Left renal pelvis (tissue), 4 donors: Measurements from ENCODE around the gene PLD3. TPM values are rescaled to one million over a fixed set of nuclear protein-coding genes. Genes with fewer than 3 reads are reported as not detected.
A peak's percentile ranks its signal among the peaks of the same experiment; 100 is the strongest.
"Not testable (repeated sequence)": the region's sequence is repeated elsewhere in the genome, so short reads cannot be mapped to it uniquely, and the experiment has no call there.

Source experiments
- DNase-seq, 4 donors: peaks; one replicate each; pipeline ENCODE4 v3.0.0-alpha.2; 2013; ENCODE audit warnings: low read depth in 4 of 4, low spot score in 3 of 4
- polyA plus RNA-seq, 4 donors: library from polyadenylated mRNA; unstranded; fragments of 120-200 nt; gene quantifications; one replicate each; pipeline ENCODE4 v1.2.1, GENCODE V29; 2013; ENCODE audit not compliant: insufficient read length in 4 of 4

Gene PLD3
- polyA plus RNA-seq, 4 donors = 239 to 328 (median 258) TPM

- no peak for DNase-seq
Observed at GRCh38 chr19:40362160-40362559, 13.7 kb downstream of the PLD3 start.

GRCh38 chr19:40363069-40363468 lies 14.6 kb downstream of the PLD3 start:
- DNase-seq = no peak

- no peak for DNase-seq
Observed at GRCh38 chr19:40365010-40365409, 16.5 kb downstream of the PLD3 start.

DNA sequence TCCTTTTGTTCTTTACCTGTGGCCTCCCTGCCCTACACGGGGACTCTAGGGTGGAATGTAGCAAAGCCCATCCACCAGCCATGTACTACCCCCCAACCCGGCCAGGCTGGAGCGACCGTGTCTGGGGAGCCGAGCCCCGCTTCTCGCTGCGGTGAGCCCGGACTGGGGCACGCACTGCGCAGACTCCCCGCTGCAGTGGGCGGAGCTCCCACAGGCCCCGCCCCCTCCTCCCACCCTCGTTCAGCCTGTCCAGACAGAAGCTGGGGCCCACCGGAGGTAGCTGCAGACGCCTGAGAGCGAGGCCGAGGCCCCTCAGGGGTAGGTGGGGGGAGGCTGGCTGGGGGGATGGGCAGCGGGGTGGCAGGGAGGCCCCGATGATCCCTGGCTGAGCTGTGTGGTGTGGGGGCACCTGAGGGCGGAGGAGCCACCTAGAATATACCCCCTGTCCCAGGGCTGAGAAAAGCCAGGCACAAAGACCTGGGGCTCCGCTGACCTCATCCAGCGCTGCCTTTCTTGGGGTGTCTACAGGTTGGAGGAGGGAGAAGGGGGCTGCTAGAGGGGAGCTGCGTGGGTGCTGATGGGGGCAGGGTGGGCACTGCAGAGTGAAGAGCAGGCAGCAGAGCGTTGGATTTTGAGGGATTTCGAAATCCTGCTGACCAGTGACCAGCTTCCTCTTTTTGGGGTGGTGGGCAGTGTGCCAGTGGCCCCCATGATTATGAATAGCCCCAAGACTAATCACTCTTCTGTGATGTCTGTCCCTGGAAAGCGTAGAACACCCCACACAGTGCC lies 17.3 kb downstream of the PLD3 start:
- DNase-seq = peak; percentile 67 to 81 (median 76)

DNA sequence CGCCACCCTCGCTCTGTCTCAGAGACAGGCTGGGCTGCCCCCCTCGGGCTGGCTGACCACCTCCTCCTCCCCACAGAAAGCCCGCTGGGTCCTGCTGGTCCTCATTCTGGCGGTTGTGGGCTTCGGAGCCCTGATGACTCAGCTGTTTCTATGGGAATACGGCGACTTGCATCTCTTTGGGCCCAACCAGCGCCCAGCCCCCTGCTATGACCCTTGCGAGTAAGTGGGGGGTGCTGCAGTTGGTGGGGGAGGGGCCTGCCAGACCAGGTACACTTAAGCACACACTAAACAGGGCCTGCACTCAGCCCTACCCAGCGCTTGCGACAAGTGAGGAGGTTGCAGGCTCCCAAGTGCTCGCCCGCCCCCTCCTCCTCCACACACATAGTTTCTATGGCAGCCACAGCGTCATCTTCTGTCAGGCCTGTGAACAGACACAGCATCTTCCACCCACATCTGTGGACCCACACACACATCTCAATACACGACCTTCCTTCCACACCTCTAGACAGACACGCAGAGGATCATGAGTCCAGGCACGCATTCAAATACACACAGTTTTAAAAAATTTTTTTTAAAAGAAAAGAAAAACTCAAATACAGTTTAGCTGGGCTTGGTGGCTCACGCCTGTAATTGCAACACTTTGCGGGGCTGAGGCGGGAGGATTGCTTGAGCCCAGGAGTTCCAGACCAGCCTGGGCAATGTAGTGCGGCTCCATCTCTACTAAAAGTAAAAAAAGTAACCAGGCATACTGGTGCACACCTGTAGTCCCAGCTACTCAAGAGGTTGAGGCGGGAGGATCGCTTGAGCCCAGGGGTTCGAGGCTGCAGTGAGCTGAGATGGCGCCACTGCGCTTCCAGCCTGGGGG lies 18.4 kb downstream of the PLD3 start:
- DNase-seq = peak in 1 of 4 donors; percentile 30

DNA sequence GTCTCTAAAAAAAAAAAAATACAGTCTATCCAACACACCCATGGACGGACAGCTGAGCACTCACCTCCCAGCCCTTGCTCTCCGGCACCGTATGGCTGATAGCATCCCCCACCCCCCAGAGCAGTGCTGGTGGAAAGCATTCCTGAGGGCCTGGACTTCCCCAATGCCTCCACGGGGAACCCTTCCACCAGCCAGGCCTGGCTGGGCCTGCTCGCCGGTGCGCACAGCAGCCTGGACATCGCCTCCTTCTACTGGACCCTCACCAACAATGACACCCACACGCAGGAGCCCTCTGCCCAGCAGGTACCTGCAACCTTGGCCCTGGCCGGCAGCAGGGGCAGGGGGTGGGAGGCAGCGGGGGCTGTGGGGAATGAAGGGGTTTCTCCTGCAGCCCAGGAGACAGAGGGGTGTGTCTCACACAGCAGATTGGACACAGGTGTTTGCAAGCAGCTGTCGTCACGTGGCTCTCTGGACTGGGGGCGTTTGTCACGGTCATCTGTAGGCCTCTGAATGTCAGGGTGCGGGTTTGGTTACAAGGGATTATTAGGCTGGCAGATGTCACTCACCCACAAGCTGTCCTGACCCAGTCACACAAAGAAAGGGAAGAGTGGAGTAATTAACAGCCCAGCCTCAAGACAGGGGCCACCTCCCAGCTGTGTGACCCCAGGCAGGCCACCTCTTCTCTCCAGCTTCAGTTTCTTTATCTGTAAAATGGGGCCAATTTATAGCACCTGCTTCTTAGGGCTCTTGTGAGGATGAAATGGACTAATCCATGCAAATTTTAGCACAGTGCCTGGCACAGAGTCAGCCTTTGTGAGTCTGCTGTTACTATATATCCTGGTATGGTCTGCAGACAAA lies 19.3 kb downstream of the PLD3 start:
- no peak for DNase-seq

DNA sequence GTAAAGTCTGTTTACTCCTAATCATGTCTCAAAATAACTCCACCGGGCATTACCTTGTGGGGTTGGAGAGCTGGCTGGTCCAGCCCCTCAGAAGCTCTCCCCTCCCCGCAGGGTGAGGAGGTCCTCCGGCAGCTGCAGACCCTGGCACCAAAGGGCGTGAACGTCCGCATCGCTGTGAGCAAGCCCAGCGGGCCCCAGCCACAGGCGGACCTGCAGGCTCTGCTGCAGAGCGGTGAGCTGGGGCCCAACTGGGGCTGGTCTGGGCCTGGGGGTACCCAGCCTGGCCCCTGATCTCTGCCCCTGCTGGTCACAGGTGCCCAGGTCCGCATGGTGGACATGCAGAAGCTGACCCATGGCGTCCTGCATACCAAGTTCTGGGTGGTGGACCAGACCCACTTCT lies 21.3 kb downstream of the PLD3 start:
- DNase-seq = no peak

GRCh38 chr19:40370253-40370652 lies 21.8 kb downstream of the PLD3 start:
- not testable (repeated sequence) for DNase-seq

GRCh38 chr19:40370997-40371801 lies 22.7 kb downstream of the PLD3 start:
- no peak for DNase-seq

DNA sequence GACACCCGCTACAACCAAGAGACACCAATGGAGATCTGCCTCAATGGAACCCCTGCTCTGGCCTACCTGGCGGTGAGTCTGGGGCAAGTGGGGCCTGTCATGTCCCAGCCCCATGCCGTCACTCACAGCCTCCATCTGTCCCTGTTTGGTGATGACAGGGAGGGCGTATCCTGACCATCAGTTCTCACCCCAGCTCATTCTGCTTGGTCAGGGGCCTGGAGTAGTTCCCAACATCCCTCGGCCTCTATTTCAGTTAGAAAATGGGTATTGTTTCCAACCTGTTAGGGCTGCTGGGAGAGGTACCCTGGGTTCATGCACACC lies 23.3 kb downstream of the PLD3 start:
- DNase-seq = no peak

DNA sequence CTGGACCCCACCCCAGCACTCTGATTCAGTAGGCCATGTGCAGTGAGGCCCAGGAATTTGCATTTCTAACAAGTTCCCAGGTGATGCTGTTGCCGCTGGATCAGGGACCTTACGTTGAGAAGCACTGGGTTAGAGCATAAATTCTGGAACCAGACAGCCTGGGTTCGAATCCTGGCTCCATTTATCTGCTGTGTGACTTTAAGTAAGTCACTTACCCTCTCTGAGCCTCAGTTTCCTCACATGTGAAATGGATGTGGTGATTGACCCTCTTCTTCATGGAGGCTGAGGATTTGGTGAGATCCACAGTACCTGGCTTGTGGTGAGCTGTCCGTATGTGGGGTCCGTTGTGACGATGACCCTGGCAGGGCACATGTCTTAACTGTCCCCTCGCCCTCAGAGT lies 25.6 kb downstream of the PLD3 start:
- DNase-seq = no peak

GRCh38 chr19:40376286-40376862 lies 27.9 kb downstream of the PLD3 start:
- DNase-seq = no peak

DNA sequence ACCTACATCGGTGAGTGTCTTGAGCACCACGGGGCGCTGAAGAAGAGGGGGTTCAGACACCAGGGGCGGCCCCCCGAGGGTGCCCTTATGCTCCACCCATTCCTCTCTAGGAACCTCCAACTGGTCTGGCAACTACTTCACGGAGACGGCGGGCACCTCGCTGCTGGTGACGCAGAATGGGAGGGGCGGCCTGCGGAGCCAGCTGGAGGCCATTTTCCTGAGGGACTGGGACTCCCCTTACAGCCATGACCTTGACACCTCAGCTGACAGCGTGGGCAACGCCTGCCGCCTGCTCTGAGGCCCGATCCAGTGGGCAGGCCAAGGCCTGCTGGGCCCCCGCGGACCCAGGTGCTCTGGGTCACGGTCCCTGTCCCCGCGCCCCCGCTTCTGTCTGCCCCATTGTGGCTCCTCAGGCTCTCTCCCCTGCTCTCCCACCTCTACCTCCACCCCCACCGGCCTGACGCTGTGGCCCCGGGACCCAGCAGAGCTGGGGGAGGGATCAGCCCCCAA lies 29.4 kb downstream of the PLD3 start:
- DNase-seq = no peak

DNA sequence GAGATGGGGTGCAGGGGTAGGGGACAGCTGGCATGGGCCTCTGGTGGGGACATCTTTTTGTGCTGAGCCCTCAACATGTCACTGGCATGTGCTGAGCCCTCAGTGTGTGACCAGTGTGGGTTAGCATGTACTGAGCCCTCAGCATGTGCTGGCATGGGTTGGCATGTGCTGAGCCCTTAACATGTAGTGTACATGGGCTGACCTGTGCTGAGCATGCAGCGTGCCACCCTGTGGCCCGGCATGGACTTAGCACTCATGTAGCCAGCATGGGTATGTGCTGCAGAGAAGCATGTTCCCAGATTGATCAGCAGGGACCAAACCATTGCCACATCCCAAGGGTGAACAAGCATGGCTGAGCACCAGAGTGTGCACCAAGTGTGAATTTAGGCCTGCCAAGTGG lies 30.0 kb downstream of the PLD3 start:
- DNase-seq = no peak

GRCh38 chr19:40379446-40380198 lies 31.1 kb downstream of the PLD3 start:
- no peak for DNase-seq

DNA sequence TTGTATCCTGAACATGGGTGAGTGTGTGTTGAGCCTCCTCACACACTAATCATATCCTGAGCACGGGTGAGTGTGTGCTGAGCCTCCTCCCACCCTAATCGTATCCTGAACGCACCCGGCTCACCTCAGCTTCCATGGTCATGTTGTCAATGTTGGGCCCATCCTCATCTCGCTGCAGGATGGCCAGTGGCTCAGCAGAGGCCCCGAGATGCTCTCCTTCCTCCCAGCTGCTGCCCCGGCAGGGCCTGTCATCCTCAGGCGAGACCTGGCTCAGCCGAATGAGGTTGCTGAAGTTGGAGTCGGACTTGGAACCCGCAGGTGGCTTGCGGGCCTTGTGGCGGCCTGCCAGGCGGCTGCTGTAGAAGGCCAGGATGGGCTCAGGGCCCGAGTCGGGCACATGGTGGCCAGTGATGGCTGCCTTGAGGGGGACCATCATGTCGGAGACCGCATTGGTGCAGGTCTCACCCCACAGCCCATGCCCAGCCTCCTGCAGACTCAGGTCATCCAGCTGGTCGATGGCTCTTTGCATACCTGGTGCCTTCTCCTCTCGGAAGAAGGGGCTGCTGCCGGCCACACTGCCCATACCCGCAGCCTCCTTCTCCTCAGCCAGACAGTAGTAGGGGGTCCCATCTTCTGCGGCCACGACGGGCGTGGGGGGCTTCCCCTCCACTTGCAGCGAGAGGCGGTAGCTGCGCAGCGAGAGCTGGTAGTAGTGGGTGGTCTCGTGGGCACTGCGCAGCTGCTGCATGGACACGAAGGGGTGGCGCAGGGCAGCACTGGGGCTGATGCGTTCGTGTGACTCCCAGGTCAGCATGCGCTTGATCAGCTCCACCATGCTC lies 31.9 kb downstream of the PLD3 start:
- no peak for DNase-seq

- DNase-seq = no peak
Observed at GRCh38 chr19:40381321-40381720, 32.8 kb downstream of the PLD3 start.

- DNase-seq = no peak
Observed at GRCh38 chr19:40383668-40384248, 35.3 kb downstream of the PLD3 start.
